Astrocyte of the hippocampus (primary cell): ENCODE data around the gene ZNF775.

Experiments
- DNase-seq: peaks from one replicate; pipeline ENCODE4 v3.0.0; 2011; ENCODE audit warnings: low read depth, low spot score

Gene ZNF775

DNA sequence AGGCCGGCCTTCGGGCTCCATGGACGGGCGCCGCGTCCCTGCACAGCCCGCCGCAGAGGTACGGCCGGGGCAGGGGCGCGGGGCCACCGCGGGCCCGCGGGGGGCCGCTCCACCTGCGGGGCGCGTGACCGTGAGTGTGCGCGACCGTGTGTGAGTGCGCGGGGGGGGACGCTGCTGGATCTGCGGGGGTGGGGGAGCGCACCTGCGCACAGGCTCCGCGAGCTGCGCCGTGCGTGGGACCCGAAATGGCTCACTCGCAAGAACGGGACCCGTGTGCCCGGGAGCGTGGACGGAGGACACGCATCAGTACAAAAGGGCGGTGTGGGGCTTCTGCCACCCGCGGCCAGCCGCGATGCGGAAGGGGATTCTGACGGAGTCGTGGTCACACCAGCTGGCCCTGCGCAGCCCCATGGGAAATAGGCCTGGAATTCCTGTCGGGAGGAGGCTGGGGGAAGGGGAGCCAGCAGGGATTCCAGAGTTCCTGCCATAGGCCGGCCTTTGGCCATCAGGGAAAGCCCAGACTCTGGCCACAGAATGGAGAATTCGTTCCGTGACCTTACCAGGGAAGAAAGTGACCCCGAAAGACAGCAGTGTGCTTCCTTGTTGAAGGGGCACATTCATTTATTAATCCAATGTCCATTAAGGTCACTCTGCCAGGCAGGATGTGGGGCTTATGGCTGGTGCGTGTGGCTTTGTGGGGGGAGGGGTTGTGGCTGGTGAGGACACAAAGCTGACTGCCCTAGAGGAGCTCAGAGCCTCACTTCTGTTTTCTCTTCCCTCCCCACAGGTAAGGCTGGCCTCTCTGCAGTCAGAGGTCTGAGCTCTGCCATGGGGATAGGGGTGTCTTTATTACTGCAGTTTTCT, 10.0 kb upstream of the ZNF775 start:
- DNase-seq = peak; percentile 87

DNA sequence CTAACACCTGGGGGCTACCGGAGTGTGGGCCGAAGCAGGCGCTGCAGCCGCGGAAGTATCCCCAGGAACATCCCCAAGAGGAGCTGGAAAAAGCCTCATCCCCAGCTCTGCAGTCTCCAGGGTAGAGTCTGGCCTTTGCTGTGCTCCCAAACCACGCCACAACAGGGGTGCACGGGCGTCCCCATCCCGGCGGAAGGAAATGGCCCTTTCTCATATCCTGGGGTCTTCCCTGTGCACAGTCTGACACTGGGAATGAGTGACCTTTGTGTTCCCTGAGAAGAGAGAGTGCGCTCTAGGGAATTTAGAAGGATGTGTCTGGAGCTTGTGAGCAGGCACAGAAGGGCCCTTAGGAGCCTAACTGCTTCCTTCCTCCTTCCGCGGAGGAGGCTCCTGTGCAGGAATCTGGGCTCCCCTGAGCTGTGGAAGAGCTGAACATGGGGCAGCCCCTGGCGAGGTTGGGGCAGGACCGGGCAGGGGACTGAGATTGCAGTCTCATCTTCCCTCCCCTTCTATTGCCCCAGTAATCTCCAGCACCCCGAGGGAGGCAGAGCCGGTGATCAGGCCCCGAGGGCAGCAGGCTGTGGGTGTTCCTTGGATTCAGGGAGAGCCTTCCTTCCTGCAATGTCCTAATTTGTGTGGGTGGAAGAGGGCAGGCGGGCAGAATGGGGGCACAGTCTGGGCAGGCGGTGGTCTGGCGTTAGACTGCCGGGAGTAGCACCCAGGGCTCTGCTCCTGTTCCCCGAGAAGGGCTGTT, 9.2 kb upstream of the ZNF775 start:
- no peak for DNase-seq

DNA sequence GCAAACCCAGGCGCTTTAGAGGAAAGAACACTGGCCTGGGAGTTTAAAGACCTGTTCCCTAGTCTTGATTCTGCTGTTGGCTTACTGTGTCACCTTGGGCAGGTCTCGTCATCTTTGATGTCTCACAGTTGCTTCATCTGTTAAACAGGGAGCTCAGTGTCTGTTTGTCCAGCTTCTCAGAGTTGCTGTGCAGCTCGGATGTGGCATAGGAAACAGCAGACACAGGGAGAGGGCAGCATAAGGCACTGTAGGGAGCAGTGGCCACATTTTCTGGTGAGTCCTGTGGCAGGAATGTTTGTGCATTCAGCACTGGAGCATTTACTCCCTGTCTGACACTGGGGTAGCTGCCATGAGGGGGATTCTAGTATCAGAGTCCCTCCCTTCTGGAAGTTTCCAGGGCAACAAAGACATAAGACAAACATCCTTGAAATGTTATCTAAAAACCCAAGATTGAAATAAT, 8.5 kb upstream of the ZNF775 start:
- DNase-seq = peak; percentile 85

DNA sequence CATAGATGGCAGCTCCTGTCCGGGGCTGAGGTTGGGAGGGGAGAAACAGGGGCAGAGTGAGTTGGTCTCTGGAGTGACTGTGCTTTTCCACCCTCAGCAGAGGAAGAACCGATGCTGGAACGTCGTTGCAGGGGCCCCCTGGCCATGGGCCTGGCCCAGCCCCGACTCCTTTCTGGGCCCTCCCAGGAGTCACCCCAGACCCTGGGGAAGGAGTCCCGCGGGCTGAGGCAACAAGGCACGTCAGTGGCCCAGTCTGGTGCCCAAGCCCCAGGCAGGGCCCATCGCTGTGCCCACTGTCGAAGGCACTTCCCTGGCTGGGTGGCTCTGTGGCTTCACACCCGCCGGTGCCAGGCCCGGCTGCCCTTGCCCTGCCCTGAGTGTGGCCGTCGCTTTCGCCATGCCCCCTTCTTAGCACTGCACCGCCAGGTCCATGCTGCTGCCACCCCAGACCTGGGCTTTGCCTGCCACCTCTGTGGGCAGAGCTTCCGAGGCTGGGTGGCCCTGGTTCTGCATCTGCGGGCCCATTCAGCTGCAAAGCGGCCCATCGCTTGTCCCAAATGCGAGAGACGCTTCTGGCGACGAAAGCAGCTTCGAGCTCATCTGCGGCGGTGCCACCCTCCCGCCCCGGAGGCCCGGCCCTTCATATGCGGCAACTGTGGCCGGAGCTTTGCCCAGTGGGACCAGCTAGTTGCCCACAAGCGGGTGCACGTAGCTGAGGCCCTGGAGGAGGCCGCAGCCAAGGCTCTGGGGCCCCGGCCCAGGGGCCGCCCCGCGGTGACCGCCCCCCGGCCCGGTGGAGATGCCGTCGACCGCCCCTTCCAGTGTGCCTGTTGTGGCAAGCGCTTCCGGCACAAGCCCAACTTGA, 7.8 kb upstream of the ZNF775 start:
- no peak for DNase-seq

DNA sequence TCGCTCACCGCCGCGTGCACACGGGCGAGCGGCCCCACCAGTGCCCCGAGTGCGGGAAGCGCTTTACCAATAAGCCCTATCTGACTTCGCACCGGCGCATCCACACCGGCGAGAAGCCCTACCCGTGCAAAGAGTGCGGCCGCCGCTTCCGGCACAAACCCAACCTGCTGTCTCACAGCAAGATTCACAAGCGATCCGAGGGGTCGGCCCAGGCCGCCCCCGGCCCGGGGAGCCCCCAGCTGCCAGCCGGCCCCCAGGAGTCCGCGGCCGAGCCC, 7.2 kb upstream of the ZNF775 start:
- no peak for DNase-seq

DNA sequence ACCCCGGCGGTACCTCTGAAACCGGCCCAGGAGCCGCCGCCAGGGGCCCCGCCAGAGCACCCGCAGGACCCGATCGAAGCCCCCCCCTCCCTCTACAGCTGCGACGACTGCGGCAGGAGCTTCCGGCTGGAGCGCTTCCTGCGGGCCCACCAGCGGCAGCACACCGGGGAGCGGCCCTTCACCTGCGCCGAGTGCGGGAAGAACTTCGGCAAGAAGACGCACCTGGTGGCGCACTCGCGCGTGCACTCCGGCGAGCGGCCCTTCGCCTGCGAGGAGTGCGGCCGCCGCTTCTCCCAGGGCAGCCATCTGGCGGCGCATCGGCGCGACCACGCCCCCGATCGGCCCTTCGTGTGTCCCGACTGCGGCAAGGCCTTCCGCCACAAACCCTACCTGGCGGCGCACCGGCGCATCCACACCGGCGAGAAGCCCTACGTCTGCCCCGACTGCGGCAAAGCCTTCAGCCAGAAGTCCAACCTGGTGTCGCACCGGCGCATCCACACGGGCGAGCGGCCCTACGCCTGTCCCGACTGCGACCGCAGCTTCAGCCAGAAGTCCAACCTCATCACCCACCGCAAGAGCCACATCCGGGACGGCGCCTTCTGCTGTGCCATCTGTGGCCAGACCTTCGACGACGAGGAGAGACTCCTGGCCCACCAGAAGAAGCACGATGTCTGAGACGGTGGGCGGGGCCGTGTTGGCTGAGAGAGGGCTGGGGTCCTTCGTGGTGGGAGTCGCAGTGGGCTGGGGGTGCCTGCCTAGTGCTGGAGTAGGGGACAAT, 6.7 kb upstream of the ZNF775 start:
- no peak for DNase-seq

DNA sequence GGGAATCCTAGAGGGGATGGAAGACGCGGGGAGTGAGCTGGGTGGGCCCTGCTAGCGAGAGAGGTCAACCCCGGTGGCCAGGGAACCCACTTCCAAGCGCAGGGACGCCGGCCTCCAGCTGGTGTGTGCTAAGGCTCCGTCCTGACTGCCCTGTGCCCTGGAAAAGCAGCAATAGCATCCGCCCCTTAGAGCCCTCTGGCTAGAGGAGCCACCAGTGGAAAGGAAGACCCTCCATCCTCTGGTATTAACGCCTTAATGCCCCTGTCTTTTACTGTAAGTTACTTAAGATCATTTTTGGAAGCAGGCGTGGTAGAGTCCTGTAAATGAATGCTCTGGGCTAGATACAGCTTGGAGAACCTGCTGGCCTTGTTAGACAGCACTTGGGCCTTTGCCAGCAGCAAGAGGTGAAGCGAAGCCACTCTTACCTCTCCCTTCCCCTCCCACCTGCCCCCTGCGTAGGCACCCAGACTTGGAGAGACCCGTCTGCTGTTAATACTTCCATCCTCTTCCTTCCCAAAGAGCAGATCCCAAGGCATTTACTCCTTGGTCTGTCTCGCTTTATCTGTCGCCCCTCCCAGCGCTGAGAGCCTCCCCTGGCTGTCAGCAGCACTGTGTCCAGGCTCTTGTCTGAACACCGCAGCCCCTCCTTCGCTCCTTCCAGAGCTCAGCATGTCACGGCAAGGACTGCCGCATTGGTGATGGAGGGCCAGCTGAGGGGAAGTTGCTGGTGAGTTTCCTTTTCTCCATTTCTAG, 5.9 kb upstream of the ZNF775 start:
- no peak for DNase-seq

DNA sequence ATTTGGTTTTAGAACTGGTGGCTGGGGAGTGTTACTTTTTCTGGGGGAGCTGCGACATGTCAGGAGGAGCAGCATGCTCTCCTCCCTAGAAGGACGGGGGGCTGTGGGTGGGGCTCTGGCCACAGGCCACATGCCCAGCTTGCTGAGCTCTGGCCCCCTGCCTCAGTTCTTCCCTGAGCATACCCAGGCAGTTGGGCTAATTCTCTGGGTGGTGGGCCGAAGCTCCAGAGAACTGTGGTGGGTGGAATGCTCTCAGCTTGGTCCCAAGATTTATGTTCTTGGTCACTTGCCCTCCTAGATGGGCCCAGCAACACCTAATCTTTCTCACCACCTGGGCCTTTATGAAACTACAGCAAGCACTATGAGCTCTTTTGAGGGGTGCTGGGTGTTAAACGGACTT, 5.1 kb upstream of the ZNF775 start:
- DNase-seq = no peak

DNA sequence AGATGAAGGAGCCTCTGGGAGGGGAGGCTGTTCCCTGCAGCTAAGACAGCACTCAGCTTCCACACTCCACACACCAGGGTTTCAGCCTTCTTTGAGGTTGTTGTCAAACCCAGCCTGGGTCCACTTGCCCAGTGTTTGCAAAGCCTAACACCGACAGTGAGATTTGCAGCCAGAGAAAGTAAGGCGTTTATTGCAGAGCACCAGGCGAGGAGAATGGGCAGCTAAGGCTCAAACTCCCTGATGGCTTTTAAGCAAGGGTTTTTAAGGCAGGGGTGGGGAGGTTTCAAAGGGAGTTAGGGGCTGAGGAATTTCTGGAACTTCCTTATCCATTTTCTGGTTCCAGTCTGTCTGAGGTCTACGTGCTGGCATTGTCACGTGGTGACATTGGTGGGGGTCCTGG, 4.7 kb upstream of the ZNF775 start:
- no peak for DNase-seq

DNA sequence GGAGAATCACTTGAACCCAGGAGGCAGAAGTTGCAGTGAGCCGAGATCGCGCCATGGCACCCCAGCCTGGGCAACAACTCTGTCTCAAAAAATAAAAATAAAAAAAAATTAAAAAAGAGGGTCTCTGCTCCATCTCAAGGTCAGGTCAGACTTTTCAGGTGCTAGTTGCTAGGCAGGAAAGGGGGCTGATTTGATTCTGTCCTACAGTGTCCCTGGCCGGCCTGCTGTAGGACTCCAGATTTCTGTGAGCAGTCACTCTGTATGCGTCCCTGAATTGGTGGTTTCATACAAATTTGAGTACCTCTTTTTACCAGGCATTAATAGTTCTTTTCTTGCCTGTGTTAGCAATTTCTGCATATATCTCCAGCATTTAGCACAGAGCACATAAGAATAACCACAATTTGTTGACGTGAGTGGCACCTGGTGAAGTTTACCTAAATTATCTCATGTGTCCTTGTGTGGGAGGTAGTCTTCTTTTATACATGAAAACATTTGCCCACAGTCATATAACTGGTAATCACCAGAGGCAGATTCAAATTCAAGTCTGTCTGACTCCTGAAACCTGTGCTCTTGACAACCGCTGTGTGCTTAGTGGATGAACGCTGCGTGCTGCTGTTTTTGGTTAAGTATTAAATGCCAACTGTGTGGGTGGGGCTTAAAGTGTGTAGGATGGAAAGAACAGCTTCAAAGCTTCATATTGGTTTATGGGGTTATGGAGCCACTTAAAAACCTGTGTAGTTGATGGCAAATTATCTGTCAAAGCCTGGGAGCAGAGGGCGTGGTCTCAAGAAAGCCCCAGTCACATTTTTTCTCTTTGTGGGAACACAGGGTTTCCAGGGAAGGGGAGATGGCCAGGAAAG, 3.2 kb upstream of the ZNF775 start:
- no peak for DNase-seq

DNA sequence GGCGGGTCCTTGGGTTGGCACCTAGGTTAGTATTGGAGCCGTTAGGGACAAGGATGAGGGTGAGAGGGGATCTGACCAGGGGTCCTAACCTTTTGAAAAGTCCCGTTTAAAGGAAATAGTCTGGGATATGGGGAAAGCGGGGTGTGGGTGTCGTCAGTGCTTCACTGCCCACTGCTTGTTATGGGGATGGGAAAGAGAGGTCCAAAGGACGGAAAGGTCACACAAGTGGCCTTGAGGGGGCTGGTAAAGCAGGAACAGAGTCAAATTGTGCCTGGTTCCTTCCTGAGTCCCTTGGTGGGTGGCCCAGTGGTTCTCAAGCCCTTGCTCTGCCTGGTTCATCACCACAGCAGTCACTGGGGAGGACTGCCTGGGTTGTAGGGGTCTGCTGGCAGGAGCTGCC, 2.6 kb upstream of the ZNF775 start:
- no peak for DNase-seq

DNA sequence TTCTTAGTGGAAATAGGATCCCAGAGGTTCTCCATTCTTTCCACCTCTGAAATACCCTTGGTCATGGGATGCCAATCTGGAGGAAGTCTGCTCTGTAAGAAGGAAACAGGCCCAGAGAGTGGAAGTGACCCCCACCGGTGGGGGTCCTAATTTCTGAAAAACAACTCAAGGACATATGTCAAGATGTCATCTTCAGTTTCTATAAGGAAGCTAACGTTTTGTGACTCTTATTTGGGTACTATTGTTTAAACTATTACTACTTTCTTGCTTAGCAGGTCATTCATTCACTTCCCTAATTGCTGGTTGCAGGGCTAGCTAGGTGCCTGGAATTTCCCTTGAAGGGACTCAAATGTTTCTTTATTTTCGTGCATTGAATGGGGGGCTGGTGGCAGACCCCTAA, 1.9 kb upstream of the ZNF775 start:
- DNase-seq = no peak

DNA sequence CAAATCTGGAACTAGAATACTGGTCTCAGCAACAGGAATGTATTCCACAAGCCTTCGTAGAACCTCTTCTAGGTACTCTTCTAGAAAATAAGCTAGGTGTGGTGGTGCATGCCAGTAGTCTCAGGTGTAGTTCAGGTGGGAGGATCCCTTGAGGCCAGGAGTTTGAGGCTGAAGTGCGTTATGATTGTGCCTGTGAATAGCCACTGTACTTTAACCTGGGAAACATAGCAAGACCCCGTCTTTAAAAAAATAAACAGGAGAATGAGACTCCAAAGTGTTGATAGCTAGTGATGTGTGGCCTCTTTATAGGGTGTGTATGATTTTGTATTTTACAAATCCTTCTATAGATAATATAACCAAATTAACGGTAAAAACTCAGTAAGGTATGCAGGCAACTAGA, 1.5 kb upstream of the ZNF775 start:
- no peak for DNase-seq

DNA sequence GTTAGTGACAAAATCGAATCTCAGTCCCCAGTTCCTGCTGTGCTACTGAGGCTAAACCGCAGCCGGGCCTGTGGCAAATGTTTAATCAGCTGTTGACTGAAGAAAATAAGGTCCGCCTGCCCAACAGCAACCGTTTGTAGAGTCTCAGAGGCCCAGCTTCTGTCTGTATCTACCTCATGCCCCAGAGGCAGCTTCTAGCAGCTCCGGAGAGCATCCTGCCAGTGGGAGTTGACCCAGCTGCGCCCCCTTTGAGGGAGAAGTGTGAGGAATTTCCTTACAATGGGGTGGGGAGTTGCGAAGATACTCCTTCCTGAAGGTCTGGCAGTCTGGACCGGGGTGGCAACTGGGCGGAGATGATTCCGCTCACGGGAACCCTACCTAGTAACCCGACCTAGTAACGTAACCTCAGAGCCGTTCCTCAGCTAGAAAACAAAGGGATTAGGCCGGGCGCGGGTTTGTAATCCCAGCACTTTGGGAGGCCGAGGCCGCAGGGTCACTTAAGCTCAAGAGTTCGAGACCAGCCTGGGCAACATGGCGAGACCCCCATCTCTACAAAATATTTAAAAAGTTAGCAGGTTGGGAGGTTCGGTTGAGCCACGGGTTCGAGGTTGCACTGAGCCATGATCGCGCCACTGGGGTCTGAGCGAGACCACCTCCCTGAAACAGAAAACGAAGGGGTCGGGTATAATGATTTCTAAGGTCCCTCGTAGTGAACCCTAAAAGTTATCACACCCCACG, 846 bp upstream of the ZNF775 start:
- DNase-seq = peak; percentile 81

DNA sequence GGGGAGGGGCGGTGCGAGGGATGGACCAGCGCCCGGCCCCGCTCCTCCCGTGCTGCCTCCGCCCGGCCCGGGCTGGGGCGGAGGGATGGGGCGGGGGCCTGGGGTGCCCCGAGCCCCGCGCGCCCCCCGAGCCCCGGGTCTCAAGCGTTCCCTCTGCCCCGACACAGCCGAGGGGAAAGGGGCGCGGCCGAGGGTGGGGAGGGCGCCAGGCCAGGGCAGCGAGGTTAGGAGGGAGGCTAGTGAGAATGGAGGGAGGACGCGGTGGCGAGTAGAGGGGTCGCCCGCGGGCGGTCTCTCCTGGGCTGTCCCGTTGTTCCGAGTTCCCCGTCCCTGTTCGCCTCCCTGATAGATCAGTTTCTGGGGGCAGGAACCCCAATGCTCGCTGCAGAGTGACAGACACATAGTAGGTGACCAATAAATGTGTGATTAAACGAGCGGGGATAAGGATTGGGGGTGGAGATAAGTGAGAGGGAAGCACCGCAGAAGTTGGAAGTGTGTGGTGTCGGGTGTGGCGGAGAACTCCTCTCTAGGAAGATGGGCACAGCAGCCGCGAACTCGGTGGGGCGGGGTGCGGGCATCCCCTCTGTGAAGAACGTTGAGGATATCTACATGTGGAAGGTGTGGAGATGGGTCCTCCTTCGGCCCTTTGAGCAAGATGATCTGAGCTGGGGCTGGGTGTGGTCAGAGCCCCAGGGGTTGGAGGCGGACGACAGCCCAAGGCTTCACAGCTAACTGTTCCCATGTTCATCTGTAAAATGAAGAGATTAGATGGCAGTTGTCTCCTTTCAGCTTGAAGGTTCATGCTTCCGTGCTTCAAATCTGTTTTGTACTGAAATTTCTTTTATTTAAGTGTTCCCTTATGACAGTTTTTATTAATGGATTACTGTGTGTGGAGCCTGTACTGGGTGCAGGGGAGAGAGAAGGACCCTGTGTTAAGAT, 580 bp downstream of the ZNF775 start:
- DNase-seq = peak; percentile 53

DNA sequence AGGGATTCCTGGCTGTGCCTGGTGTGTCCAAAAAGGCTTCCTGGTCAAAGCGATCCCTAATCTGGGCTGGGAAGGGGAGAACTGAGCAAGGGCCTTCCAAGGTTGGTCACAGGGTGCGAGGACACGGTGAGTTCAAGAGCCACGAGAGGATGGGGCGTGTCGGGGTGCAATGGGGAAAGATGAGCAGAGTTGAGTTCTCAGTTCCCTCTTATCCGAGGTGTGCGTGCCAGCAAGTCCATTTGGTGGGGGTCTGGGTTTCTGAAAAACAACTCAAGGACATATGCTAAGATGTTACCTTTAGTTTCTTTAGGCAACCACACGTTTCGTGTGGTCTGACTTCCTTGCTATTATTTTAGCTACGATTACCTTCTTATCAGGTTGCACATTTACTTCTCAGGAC, 1.3 kb downstream of the ZNF775 start:
- DNase-seq = no peak

DNA sequence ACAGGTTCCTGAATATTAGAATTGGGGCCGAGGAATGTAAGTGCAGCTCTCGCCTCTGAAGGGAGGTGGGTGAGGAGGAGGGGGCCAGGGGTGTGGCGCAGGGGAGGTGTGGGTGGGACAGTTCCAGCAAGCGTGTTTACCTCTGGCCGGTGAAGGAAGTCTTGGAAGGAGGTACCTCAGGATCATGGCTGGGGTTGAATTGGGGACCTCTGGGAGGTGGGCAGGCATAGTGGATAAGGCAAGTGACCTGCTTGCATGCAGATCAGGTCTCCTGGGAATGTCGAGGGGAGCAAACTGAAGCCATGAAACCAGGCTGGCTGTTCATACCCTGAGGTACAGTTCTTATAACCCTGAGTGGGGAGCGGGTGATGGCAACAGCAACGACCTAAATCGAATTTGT, 2.0 kb downstream of the ZNF775 start:
- DNase-seq = no peak

DNA sequence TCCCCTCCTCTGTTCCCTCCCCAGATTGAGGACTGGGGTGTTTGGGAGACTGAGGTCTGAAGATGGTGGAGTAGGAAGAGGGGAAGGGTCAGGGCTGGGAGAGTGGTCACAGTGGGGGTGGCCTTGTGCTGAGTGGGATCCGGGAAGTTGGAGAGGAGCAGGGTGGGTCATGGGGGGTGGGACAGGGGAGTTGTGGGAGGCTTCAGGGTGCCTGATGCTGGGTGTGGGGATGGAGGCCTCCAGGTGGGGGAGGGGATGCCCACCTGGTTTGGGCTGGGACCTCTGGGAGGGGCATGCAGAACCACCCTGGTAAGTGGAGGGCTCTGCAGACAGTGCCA, 2.6 kb downstream of the ZNF775 start:
- no peak for DNase-seq
